ENCODE data around the gene MAP3K7.

- TF ChIP-seq CTCF (IDR thresholded peaks at IDR 0.05) (no peak), ZFX (IDR thresholded peaks at IDR 0.05; ENCODE audit: borderline replicate concordance) (no peak)
These were observed 70.7 kb downstream of the MAP3K7 start for GRCh38 chr6:90516074-90516660.

Measured in 22Rv1 (cell line).